ENCODE results near the gene CBLN3. TPM values are rescaled to one million over a fixed set of nuclear protein-coding genes. Genes with fewer than 3 reads are reported as not detected.
A peak's percentile ranks its signal among the peaks of the same experiment; 100 is the strongest.

CBLN3 gene
- total RNA-seq, 1 experiment from 2014 or later: 0.94 TPM

GRCh38 chr14:24414732-24415420 is 14.6 kb downstream of the CBLN3 start:
- ATAC-seq (no peak), DNase-seq (ENCODE audit: low spot score) (no peak)
- Mint-ChIP-seq H3K4me3 (no peak overlapping the region), H3K36me3 (peaks cover 9% of the 10 kb centered on the region; the same call in 1 of the 2 replicates), H3K4me1 (no peaks in the 10 kb centered on the region), H3K9me3 (no peaks in the 10 kb centered on the region), H3K27me3 (ENCODE audit: low read depth) (peaks cover 15% of the 10 kb centered on the region), H3K27ac (no peak overlapping the region)
- ChIA-PET POLR2A (interaction anchor here (1.0 kb wide), 1 partner anchor 13 kb away, joined by 3 read pairs; no protein-coding TSS in a partner anchor), CTCF (interaction anchor here (1.3 to 4.5 kb wide), 3 partner anchors 16 to 172 kb away, joined by 3 to 40 read pairs (median 4); partner anchors contain the start of genes CBLN3 and KHNYN)
- TF ChIP-seq SP1 (CRISPR knock-in tag; conservative IDR thresholded peaks at IDR 0.05) (no peak), CDX4 (CRISPR knock-in tag; IDR thresholded peaks at IDR 0.05; ENCODE audit: borderline replicate concordance) (no peak), ZSCAN18 (CRISPR knock-in tag; IDR thresholded peaks at IDR 0.05) (no peak), RORB (CRISPR knock-in tag; IDR thresholded peaks at IDR 0.05) (no peak), ZNF219 (CRISPR knock-in tag; IDR thresholded peaks at IDR 0.05; ENCODE audit: borderline replicate concordance) (no peak), JUN (CRISPR knock-in tag; IDR thresholded peaks at IDR 0.05) (no peak)

GRCh38 chr14:24414077-24414476 is 15.4 kb downstream of the CBLN3 start:
- POLR2A ChIA-PET: no interaction called here
- CTCF ChIA-PET: interaction anchor here (1.0 to 4.5 kb wide), 4 partner anchors 17 to 171 kb away, joined by 3 to 40 read pairs (median 4); partner anchors contain the start of genes CBLN3 and KHNYN
- peaks cover 9% of the 10 kb centered on the region for H3K27me3 Mint-ChIP-seq (ENCODE audit: low read depth)
- no peak overlapping the region for H3K4me3 Mint-ChIP-seq
- H3K36me3 Mint-ChIP-seq: peaks cover 9% of the 10 kb centered on the region; the same call in 1 of the 2 replicates
- no peak overlapping the region for H3K27ac Mint-ChIP-seq
- ATAC-seq (no peak), DNase-seq (ENCODE audit: low spot score) (no peak)
- no peaks in the 10 kb centered on the region for H3K4me1 Mint-ChIP-seq
- H3K9me3 Mint-ChIP-seq: no peaks in the 10 kb centered on the region
- TF ChIP-seq, protein P1, sequence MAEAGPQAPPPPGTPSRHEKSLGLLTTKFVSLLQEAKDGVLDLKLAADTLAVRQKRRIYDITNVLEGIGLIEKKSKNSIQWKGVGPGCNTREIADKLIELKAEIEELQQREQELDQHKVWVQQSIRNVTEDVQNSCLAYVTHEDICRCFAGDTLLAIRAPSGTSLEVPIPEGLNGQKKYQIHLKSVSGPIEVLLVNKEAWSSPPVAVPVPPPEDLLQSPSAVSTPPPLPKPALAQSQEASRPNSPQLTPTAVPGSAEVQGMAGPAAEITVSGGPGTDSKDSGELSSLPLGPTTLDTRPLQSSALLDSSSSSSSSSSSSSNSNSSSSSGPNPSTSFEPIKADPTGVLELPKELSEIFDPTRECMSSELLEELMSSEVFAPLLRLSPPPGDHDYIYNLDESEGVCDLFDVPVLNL (CRISPR knock-in tag; IDR thresholded peaks at IDR 0.05; ENCODE audit: borderline replicate concordance, low read depth): no peak
- TF ChIP-seq ZNF138 (CRISPR knock-in tag; conservative IDR thresholded peaks at IDR 0.05) (no peak), ZNF232 (CRISPR knock-in tag; IDR thresholded peaks at IDR 0.05) (no peak)

GRCh38 chr14:24411443-24412389 is 17.8 kb downstream of the CBLN3 start:
- ChIA-PET CTCF (interaction anchor here (0.6 to 4.5 kb wide), 12 partner anchors 13 to 78 kb away, joined by 3 to 40 read pairs (median 5); partner anchors contain the start of genes CBLN3, KHNYN and NYNRIN), POLR2A (no interaction called here)
- H3K4me3 Mint-ChIP-seq: no peak overlapping the region
- H3K4me1 Mint-ChIP-seq: no peaks in the 10 kb centered on the region
- DNase-seq (ENCODE audit: low spot score): peak; percentile 56
- no peaks in the 10 kb centered on the region for H3K9me3 Mint-ChIP-seq
- H3K27ac Mint-ChIP-seq: no peak overlapping the region
- peaks cover 9% of the 10 kb centered on the region; the same call in 1 of the 2 replicates for H3K36me3 Mint-ChIP-seq
- ATAC-seq: peak; percentile 81
- H3K27me3 Mint-ChIP-seq (ENCODE audit: low read depth): no peaks in the 10 kb centered on the region
- TF ChIP-seq, protein P2, sequence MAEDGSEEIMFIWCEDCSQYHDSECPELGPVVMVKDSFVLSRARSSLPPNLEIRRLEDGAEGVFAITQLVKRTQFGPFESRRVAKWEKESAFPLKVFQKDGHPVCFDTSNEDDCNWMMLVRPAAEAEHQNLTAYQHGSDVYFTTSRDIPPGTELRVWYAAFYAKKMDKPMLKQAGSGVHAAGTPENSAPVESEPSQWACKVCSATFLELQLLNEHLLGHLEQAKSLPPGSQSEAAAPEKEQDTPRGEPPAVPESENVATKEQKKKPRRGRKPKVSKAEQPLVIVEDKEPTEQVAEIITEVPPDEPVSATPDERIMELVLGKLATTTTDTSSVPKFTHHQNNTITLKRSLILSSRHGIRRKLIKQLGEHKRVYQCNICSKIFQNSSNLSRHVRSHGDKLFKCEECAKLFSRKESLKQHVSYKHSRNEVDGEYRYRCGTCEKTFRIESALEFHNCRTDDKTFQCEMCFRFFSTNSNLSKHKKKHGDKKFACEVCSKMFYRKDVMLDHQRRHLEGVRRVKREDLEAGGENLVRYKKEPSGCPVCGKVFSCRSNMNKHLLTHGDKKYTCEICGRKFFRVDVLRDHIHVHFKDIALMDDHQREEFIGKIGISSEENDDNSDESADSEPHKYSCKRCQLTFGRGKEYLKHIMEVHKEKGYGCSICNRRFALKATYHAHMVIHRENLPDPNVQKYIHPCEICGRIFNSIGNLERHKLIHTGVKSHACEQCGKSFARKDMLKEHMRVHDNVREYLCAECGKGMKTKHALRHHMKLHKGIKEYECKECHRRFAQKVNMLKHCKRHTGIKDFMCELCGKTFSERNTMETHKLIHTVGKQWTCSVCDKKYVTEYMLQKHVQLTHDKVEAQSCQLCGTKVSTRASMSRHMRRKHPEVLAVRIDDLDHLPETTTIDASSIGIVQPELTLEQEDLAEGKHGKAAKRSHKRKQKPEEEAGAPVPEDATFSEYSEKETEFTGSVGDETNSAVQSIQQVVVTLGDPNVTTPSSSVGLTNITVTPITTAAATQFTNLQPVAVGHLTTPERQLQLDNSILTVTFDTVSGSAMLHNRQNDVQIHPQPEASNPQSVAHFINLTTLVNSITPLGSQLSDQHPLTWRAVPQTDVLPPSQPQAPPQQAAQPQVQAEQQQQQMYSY (CRISPR knock-in tag; IDR thresholded peaks at IDR 0.05): no peak
- TF ChIP-seq, protein P3, sequence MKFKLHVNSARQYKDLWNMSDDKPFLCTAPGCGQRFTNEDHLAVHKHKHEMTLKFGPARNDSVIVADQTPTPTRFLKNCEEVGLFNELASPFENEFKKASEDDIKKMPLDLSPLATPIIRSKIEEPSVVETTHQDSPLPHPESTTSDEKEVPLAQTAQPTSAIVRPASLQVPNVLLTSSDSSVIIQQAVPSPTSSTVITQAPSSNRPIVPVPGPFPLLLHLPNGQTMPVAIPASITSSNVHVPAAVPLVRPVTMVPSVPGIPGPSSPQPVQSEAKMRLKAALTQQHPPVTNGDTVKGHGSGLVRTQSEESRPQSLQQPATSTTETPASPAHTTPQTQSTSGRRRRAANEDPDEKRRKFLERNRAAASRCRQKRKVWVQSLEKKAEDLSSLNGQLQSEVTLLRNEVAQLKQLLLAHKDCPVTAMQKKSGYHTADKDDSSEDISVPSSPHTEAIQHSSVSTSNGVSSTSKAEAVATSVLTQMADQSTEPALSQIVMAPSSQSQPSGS (CRISPR knock-in tag; IDR thresholded peaks at IDR 0.05; ENCODE audit: borderline replicate concordance, low read depth): no peak
- no peak for TF ChIP-seq NFATC4 (CRISPR knock-in tag; IDR thresholded peaks at IDR 0.05)
- peak; percentile 68 for TF ChIP-seq CTCF (IDR thresholded peaks at IDR 0.05)
- TF ChIP-seq, protein P4, sequence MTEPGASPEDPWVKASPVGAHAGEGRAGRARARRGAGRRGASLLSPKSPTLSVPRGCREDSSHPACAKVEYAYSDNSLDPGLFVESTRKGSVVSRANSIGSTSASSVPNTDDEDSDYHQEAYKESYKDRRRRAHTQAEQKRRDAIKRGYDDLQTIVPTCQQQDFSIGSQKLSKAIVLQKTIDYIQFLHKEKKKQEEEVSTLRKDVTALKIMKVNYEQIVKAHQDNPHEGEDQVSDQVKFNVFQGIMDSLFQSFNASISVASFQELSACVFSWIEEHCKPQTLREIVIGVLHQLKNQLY (CRISPR knock-in tag; IDR thresholded peaks at IDR 0.05): no peak
